ENCODE data around the gene NISCH.

Gene NISCH

DNA sequence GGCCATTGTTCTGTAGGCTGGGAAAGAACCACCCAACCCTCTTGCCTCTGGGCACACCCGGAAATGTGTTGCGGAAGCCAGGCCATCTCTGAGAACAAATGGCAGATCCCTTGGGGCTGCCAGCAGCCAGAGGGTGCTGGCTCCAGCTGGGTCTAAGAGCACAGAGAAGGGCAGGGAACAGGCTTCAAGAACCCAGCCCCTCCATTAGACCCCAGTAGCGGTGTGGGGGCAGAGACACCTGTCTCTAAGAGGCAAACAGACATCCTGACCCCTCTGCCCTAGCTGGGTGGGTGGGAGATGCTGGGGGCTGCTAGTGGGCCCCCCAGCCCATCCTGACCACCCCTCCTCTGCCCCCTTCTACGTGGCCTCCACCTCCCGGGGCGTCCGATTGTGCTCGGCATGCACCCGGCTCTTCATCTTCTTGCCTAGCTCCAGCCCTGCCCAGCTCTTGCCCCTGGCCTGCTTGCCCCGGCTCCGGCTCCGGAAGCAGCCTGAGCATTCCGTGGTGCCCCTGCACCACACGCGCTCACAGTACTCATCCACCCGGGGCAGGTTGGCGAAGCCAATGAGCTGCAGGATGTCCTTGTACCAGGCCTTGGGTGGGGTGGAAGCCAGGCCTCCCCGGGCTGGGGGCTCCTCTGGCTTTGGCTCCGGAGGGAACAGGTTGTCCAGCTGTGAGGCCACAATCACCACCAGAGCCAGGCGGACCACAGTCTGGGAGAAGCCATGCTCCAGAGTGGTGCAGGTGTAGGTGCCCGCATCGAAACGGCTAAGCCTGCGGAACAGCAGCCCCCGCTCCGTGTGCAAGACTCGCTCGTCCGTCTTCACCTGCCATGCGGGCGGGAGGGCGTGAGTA lies 19.9 kb upstream of the NISCH start:
- no peak for DNase-seq (ENCODE audit: extremely low spot score)
- TF ChIP-seq L3MBTL2 (conservative IDR thresholded peaks at IDR 0.05) (no peak), SUZ12 (IDR thresholded peaks at IDR 0.05) (no peak), ZNF384 (IDR thresholded peaks at IDR 0.05) (no peak), SP1 (IDR thresholded peaks at IDR 0.05) (no peak), BHLHE40 (IDR thresholded peaks at IDR 0.05; ENCODE audit: borderline replicate concordance) (no peak), TARDBP (IDR thresholded peaks at IDR 0.05) (no peak), FOXA1 (IDR thresholded peaks at IDR 0.05) (no peak), FOXM1 (IDR thresholded peaks at IDR 0.05; ENCODE audit: borderline replicate concordance) (no peak), CTBP1 (IDR thresholded peaks at IDR 0.05; ENCODE audit: borderline replicate concordance) (no peak), LEF1 (IDR thresholded peaks at IDR 0.05; ENCODE audit: borderline replicate concordance) (no peak), HDGF (IDR thresholded peaks at IDR 0.05; ENCODE audit: borderline replicate concordance) (no peak), ARNT (IDR thresholded peaks at IDR 0.05) (no peak), NFRKB (IDR thresholded peaks at IDR 0.05) (no peak)
- TF ChIP-seq, protein P1, sequence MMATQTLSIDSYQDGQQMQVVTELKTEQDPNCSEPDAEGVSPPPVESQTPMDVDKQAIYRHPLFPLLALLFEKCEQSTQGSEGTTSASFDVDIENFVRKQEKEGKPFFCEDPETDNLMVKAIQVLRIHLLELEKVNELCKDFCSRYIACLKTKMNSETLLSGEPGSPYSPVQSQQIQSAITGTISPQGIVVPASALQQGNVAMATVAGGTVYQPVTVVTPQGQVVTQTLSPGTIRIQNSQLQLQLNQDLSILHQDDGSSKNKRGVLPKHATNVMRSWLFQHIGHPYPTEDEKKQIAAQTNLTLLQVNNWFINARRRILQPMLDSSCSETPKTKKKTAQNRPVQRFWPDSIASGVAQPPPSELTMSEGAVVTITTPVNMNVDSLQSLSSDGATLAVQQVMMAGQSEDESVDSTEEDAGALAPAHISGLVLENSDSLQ (IDR thresholded peaks at IDR 0.05): no peak
- ChIA-PET CTCF (interaction anchor here (0.5 to 1.8 kb wide), 2 partner anchors 11 to 203 kb away, joined by 3 to 8 read pairs; partner anchors contain the start of gene SEMA3G), POLR2A (interaction anchor here (2.5 kb wide), 1 partner anchor 11 kb away, joined by 11 read pairs; the partner anchor contains the start of gene SEMA3G)

DNA sequence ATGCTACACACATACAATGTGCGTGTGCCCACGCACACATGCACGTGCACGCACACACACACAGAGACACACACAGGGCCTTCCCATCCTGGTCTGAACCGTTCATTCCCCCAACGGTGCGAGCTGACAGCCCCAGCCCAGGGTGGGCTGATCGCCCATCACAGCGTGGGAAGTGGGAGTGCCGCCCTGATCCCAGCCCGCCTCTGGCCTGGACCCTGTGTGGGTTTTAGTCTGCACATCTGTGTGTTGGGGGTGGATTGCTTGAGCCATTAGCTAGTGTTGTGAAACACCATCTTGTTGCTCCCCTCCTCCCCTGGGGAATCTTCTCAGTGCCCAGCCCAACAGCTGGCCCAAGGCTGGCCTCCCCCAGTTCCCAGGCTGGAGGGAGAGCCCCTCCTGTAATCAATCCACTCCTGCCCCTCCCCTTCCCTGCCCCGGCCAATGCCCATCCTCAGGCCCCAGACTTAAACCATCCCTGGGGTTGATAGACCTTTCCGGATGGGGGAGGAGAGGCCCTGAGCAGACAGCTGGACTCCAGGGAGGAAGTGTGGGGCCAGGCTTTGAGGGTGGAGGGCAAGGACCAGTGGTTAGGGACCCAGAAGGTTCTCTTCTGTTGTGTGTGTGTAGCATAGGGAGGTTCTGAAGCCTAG lies 18.8 kb upstream of the NISCH start:
- ChIA-PET CTCF (no interaction called here), POLR2A (no interaction called here)
- no peak for DNase-seq (ENCODE audit: extremely low spot score)
- no peak for TF ChIP-seq L3MBTL2 (conservative IDR thresholded peaks at IDR 0.05)
- no peak for TF ChIP-seq SP1 (IDR thresholded peaks at IDR 0.05)
- TF ChIP-seq FOXK2 (IDR thresholded peaks at IDR 0.05): no peak
- TF ChIP-seq ARNT (IDR thresholded peaks at IDR 0.05): no peak
- no peak for TF ChIP-seq TARDBP (IDR thresholded peaks at IDR 0.05)
- TF ChIP-seq FOXM1 (IDR thresholded peaks at IDR 0.05; ENCODE audit: borderline replicate concordance): no peak
- TF ChIP-seq LEF1 (IDR thresholded peaks at IDR 0.05; ENCODE audit: borderline replicate concordance): no peak
- TF ChIP-seq ELF4 (IDR thresholded peaks at IDR 0.05): no peak
- no peak for TF ChIP-seq NFRKB (IDR thresholded peaks at IDR 0.05)
- TF ChIP-seq SUZ12 (IDR thresholded peaks at IDR 0.05): no peak
- no peak for TF ChIP-seq ZNF384 (IDR thresholded peaks at IDR 0.05)
- no peak for TF ChIP-seq CTBP1 (IDR thresholded peaks at IDR 0.05; ENCODE audit: borderline replicate concordance)
- no peak for TF ChIP-seq FOXA1 (IDR thresholded peaks at IDR 0.05)
- TF ChIP-seq BHLHE40 (IDR thresholded peaks at IDR 0.05; ENCODE audit: borderline replicate concordance): no peak

DNA sequence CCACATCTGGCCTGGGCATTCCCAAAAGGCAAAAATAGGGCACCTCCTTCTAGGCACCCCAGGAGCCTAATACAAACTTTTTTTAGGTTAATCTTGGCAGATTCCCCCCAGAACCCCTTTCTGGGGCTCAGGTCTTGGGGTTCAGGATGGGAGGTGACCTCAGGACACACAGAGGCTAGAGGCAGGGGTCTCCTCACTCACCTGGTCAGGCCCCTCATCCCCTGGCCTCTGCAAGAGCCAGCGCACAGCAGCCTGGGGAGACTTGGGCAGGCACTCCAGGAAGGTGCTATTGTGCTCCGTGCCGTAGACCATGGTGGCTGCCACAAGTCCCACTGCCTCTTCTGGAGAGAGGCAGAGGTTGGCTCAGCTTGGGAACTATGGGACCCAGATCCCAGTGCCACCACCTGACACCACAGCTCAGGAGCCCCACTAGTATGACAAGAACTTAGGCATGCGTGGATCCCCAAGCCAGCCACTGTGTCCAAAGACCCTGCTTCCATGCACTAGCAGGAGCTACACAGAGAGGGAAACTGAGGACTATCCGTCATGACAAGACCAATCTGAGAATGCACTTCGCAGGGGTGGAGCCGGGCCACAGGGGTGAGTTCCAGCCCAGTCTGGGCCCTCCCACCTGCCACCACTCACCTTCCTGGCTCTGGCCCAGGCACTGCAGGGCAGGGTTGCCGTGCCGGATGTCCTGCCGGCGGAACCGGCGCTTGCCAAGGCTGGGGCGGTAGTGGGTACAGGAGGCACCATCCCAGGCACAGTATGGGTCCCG lies 17.9 kb upstream of the NISCH start:
- DNase-seq (ENCODE audit: extremely low spot score): no peak
- TF ChIP-seq FOXM1 (IDR thresholded peaks at IDR 0.05; ENCODE audit: borderline replicate concordance) (no peak), FOXK2 (IDR thresholded peaks at IDR 0.05) (no peak), ARNT (IDR thresholded peaks at IDR 0.05) (no peak), ZNF384 (IDR thresholded peaks at IDR 0.05) (no peak), FOXA1 (IDR thresholded peaks at IDR 0.05) (no peak), HDGF (IDR thresholded peaks at IDR 0.05; ENCODE audit: borderline replicate concordance) (no peak)
- TF ChIP-seq, protein P1 (IDR thresholded peaks at IDR 0.05): no peak
- ChIA-PET CTCF (no interaction called here), POLR2A (no interaction called here)

DNA sequence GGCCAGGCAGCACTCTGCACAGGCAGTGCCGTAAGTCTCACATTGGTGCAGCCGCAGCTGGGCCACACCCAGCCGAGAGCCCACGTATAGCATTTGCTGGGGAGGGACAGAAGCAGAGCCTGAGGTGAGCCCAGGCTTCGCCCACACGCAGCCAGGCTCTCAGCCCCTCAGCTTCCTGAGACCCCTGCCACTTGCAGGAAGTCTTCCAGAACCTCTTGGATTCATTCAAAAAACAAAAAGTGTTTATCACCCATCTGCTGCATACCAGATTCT lies 17.4 kb upstream of the NISCH start:
- no peak for DNase-seq (ENCODE audit: extremely low spot score)
- POLR2A ChIA-PET: no interaction called here
- CTCF ChIA-PET: no interaction called here
- TF ChIP-seq HDGF (IDR thresholded peaks at IDR 0.05; ENCODE audit: borderline replicate concordance): no peak
- no peak for TF ChIP-seq LEF1 (IDR thresholded peaks at IDR 0.05; ENCODE audit: borderline replicate concordance)
- no peak for TF ChIP-seq ZNF384 (IDR thresholded peaks at IDR 0.05)
- no peak for TF ChIP-seq FOXA1 (IDR thresholded peaks at IDR 0.05)

GRCh38 chr3:52438579-52439425 lies 16.6 kb upstream of the NISCH start:
- DNase-seq (ENCODE audit: extremely low spot score): no peak
- TF ChIP-seq CTBP1 (IDR thresholded peaks at IDR 0.05; ENCODE audit: borderline replicate concordance) (no peak), ZNF384 (IDR thresholded peaks at IDR 0.05) (no peak), NFRKB (IDR thresholded peaks at IDR 0.05) (no peak), TARDBP (IDR thresholded peaks at IDR 0.05) (no peak), ARNT (IDR thresholded peaks at IDR 0.05) (no peak), SUZ12 (IDR thresholded peaks at IDR 0.05) (no peak), FOXM1 (IDR thresholded peaks at IDR 0.05; ENCODE audit: borderline replicate concordance) (no peak), L3MBTL2 (conservative IDR thresholded peaks at IDR 0.05) (no peak), HDGF (IDR thresholded peaks at IDR 0.05; ENCODE audit: borderline replicate concordance) (no peak)
- TF ChIP-seq, protein P1 (IDR thresholded peaks at IDR 0.05): no peak
- ChIA-PET POLR2A (interaction anchor here (0.6 kb wide), 1 partner anchor 16 kb away, joined by 3 read pairs; no protein-coding TSS in a partner anchor), CTCF (interaction anchor here (0.5 to 0.8 kb wide), 2 partner anchors 9 to 27 kb away, joined by 3 to 6 read pairs; no protein-coding TSS in a partner anchor)

Data from HEK293T (cell line).